Subcutaneous abdominal adipose tissue (tissue), 5 donors: ENCODE results near the gene TP73.

Source experiments
- H3K27ac ChIP-seq: one replicate; pipeline ENCODE4 v1.7.0; 2013; ENCODE audit warnings: low read depth, mild to moderate bottlenecking, inconsistent platforms, low read length, moderate library complexity
- H3K27me3 ChIP-seq, 5 donors: one replicate each; pipeline ENCODE4 v1.7.0; 2013; ENCODE audit warnings: low read length in 5 of 5, inconsistent platforms in 1 of 5; ENCODE audit not compliant: control insufficient read depth in 5 of 5, insufficient read depth in 4 of 5
- H3K36me3 ChIP-seq, 5 donors: one replicate each; pipeline ENCODE4 v1.7.0; 2013; ENCODE audit warnings: low read length in 5 of 5; ENCODE audit not compliant: control insufficient read depth in 5 of 5, insufficient read depth in 5 of 5
- H3K4me1 ChIP-seq, 5 donors: one replicate each; pipeline ENCODE4 v1.7.0; 2013; ENCODE audit warnings: low read length in 5 of 5, mild to moderate bottlenecking in 3 of 5, moderate library complexity in 1 of 5; ENCODE audit not compliant: control insufficient read depth in 5 of 5, insufficient read depth in 5 of 5
- H3K4me3 ChIP-seq, 5 donors: one replicate each; pipeline ENCODE4 v1.7.0; 2013; ENCODE audit warnings: low read length in 5 of 5, low read depth in 1 of 5
- H3K9ac ChIP-seq, 5 donors: one replicate each; pipeline ENCODE4 v1.7.0; 2013; ENCODE audit warnings: low read length in 5 of 5, mild to moderate bottlenecking in 4 of 5, moderate library complexity in 3 of 5
- H3K9me3 ChIP-seq, 5 donors: one replicate each; pipeline ENCODE4 v1.7.0; 2013; ENCODE audit warnings: low read length in 5 of 5; ENCODE audit not compliant: control insufficient read depth in 5 of 5
- donor health status: healthy.
- donor health status: healthy.
- donor health status: healthy.
- donor health status: healthy.
- donor health status: healthy.

Gene TP73

GRCh38 chr1:3685906-3686305, 33.6 kb downstream of the TP73 start:
- Histone ChIP-seq H3K4me1 (peaks cover 0 to 8% (median 0%) of the 10 kb centered on the region in 5 donors), H3K27me3 (peaks cover 19 to 44% (median 34%) of the 10 kb centered on the region in 5 donors), H3K9ac (no peak overlapping the region), H3K36me3 (no peaks in the 10 kb centered on the region), H3K4me3 (no peak overlapping the region), H3K9me3 (peaks cover 0 to 4% (median 0%) of the 10 kb centered on the region in 5 donors), H3K27ac (no peak overlapping the region)

GRCh38 chr1:3687504-3687903, 35.2 kb downstream of the TP73 start:
- Histone ChIP-seq H3K9ac (no peak overlapping the region), H3K27me3 (peaks cover 21 to 52% (median 40%) of the 10 kb centered on the region in 5 donors), H3K9me3 (peaks cover 0 to 4% (median 0%) of the 10 kb centered on the region in 5 donors), H3K36me3 (no peaks in the 10 kb centered on the region), H3K4me1 (peaks cover 0 to 8% (median 0%) of the 10 kb centered on the region in 5 donors), H3K4me3 (no peak overlapping the region), H3K27ac (no peak overlapping the region)

DNA sequence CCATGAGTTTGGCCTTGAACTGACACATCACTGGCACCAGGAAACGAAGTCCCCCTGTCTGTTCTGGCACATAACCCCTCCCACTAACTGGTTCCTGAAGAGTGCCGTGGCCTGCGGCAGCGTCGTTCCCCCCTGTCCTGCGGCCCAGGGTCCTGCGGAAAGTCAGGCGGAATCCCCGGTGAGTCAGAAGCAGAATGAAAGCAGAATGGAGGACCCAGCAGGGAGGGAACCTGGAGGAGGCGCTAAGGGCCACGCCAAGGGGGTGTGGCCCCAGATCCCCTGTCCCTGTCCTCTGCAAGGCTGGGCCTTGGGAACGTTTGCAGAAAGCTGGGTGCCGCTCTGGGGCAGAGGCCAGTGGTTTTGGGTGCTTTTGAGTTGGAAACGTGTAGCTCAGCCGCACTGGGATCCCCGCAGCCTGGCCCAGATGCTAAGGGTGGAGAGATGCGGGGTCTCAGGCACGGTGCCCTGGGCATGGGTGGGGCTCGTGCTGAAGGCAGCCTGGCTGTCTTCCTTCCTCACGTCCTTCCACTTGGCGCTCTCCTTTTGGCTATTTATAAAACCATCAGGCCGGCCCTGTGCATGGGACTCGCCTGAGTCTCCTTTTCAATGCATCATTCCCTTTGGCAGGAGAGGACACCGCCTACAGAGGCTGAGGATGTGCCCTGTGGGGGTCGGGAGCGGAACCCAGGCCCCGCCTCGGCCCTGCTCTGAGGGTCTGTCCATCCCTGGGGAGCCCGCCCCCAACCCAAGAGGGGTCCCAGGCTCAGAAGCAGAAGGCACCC, 36.2 kb downstream of the TP73 start:
- no peak overlapping the region for H3K4me3 ChIP-seq
- no peak overlapping the region for H3K27ac ChIP-seq
- no peaks in the 10 kb centered on the region for H3K36me3 ChIP-seq
- H3K4me1 ChIP-seq: peaks cover 0 to 8% (median 0%) of the 10 kb centered on the region in 5 donors
- no peak overlapping the region for H3K9ac ChIP-seq
- no peaks in the 10 kb centered on the region for H3K9me3 ChIP-seq
- H3K27me3 ChIP-seq: peaks cover 21 to 52% (median 42%) of the 10 kb centered on the region in 5 donors

GRCh38 chr1:3689138-3689750, 36.9 kb downstream of the TP73 start:
- Histone ChIP-seq H3K27me3 (peaks cover 21 to 50% (median 39%) of the 10 kb centered on the region in 5 donors), H3K27ac (no peak overlapping the region), H3K36me3 (no peaks in the 10 kb centered on the region), H3K4me1 (peaks cover 0 to 8% (median 0%) of the 10 kb centered on the region in 5 donors), H3K9ac (no peak overlapping the region), H3K4me3 (no peak overlapping the region), H3K9me3 (no peaks in the 10 kb centered on the region)

DNA sequence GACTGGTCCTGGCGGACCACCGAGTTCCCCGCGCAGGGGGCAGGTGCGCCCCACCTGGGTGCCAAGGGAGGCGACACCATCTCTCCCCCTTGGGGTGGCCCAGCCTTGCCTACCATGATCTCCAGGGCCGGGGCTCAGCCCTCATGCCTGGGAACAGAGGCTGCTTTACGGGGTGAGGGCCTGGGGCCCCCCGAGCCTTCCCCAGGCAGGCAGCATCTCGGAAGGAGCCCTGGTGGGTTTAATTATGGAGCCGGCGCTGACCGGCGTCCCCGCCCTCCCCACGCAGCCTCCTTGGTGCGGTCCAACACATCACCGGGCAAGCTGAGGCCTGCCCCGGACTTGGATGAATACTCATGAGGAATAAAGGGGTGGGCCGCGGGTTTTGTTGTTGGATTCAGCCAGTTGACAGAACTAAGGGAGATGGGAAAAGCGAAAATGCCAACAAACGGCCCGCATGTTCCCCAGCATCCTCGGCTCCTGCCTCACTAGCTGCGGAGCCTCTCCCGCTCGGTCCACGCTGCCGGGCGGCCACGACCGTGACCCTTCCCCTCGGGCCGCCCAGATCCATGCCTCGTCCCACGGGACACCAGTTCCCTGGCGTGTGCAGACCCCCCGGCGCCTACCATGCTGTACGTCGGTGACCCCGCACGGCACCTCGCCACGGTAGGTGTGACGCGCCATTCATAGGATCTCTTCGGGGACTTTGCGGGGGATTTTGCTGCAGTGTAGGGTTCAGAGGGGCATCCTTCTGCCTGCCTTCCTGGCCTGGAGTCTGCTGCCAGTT, 38.2 kb downstream of the TP73 start:
- peaks cover 0 to 9% (median 2%) of the 10 kb centered on the region in 5 donors for H3K4me1 ChIP-seq
- H3K27me3 ChIP-seq: peaks cover 21 to 50% (median 44%) of the 10 kb centered on the region in 5 donors
- no peak overlapping the region for H3K9ac ChIP-seq
- no peak overlapping the region for H3K27ac ChIP-seq
- H3K4me3 ChIP-seq: no peak overlapping the region
- H3K36me3 ChIP-seq: no peaks in the 10 kb centered on the region
- H3K9me3 ChIP-seq: no peaks in the 10 kb centered on the region

DNA sequence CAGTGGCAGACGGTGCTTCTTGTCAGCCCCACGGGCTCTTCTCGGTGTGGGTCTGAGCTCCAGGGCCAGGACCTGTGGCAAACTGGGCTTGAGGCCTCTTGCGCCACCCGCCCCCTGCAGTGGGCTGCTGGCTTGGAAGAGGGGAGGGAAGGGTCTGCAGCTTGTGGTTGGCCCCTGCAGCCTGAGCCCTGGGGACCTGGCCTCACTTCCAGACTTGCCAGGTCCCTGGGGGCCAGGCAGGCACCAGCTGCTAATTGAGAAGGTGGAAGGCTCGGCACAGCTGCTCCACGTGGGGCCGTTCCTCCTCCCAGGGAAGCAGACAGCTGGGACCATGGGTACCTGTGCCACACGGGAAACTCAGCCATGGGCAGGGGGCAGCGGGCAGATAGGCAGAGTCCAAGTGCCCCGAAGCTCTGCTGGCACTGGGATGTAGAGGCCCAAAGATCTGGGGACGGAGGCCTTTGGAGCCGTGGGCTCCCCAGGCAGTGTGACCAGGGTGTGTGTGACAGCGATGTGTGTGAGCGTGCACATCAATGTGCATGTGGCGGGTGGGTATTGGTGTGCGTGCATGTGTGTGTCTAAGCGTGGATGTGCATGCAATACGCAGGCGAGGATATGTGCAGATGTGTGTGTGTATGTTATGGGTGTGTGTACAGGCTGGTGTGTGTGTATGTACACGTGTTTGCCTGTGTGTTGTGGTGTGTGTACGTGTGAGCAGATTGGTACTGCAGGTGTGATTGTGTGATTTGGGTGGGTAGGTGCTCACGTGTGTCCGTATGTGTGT, 39.3 kb downstream of the TP73 start:
- Histone ChIP-seq H3K9me3 (no peaks in the 10 kb centered on the region), H3K4me1 (peaks cover 2 to 15% (median 8%) of the 10 kb centered on the region in 5 donors), H3K36me3 (no peaks in the 10 kb centered on the region), H3K4me3 (no peak overlapping the region), H3K27ac (no peak overlapping the region), H3K9ac (no peak overlapping the region), H3K27me3 (peaks cover 28 to 57% (median 51%) of the 10 kb centered on the region in 5 donors)

- Histone ChIP-seq H3K4me3 (no peak overlapping the region), H3K4me1 (peaks cover 2 to 15% (median 8%) of the 10 kb centered on the region in 5 donors), H3K9ac (no peak overlapping the region), H3K27me3 (peaks cover 36 to 61% (median 59%) of the 10 kb centered on the region in 5 donors), H3K9me3 (no peaks in the 10 kb centered on the region), H3K27ac (no peak overlapping the region), H3K36me3 (no peaks in the 10 kb centered on the region)
Observed at GRCh38 chr1:3692598-3692997, 40.3 kb downstream of the TP73 start.

GRCh38 chr1:3693321-3693720, 41.0 kb downstream of the TP73 start:
- H3K27ac ChIP-seq: no peak overlapping the region
- H3K9ac ChIP-seq: no peak overlapping the region
- no peaks in the 10 kb centered on the region for H3K9me3 ChIP-seq
- no peaks in the 10 kb centered on the region for H3K36me3 ChIP-seq
- peaks cover 43 to 61% (median 59%) of the 10 kb centered on the region in 5 donors for H3K27me3 ChIP-seq
- no peak overlapping the region for H3K4me3 ChIP-seq
- peaks cover 2 to 13% (median 8%) of the 10 kb centered on the region in 5 donors for H3K4me1 ChIP-seq

- Histone ChIP-seq H3K4me3 (no peak overlapping the region), H3K36me3 (no peaks in the 10 kb centered on the region), H3K9me3 (no peaks in the 10 kb centered on the region), H3K27ac (no peak overlapping the region), H3K27me3 (peaks cover 31 to 67% (median 55%) of the 10 kb centered on the region in 5 donors), H3K9ac (no peak overlapping the region), H3K4me1 (peaks cover 2 to 8% (median 6%) of the 10 kb centered on the region in 5 donors)
Observed at GRCh38 chr1:3695326-3696217, 43.3 kb downstream of the TP73 start.
